ENCODE measurements around the gene PDGFD.

DNA sequence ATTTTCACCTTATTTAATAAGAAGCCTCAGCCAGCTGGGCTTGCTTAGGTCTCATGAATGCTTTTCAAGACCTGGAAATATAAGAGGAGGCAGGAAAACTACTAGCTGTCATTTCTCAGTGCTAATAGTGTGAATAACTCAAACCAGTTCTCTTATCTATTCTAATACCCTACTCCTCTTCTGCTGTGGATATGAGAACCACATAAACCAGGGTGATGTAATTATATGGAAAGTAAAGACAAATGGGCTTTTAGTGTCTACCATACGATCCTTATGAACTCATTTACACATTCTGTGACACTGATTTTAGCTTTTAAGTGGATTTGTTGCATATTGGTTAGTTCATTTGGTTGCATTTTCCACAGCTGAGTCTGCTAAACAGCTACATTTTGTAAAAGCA, 8.6 kb downstream of the PDGFD start:
- TF ChIP-seq, protein P1, sequence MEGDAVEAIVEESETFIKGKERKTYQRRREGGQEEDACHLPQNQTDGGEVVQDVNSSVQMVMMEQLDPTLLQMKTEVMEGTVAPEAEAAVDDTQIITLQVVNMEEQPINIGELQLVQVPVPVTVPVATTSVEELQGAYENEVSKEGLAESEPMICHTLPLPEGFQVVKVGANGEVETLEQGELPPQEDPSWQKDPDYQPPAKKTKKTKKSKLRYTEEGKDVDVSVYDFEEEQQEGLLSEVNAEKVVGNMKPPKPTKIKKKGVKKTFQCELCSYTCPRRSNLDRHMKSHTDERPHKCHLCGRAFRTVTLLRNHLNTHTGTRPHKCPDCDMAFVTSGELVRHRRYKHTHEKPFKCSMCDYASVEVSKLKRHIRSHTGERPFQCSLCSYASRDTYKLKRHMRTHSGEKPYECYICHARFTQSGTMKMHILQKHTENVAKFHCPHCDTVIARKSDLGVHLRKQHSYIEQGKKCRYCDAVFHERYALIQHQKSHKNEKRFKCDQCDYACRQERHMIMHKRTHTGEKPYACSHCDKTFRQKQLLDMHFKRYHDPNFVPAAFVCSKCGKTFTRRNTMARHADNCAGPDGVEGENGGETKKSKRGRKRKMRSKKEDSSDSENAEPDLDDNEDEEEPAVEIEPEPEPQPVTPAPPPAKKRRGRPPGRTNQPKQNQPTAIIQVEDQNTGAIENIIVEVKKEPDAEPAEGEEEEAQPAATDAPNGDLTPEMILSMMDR (conservative IDR thresholded peaks at IDR 0.05 in 1 of 2, IDR thresholded peaks at IDR 0.05 in 1 of 2; ENCODE audit: extremely low read depth in 1 of 2, insufficient read depth in 1 of 2, low read depth in 1 of 2, low read length in 2 of 2) = no peak
- no peak for TF ChIP-seq EZH2 (IDR thresholded peaks at IDR 0.05; ENCODE audit: borderline replicate concordance, low read length)
